Neural cell (in vitro differentiated cells): ENCODE measurements around the gene FOXP4.

ENCODE experiments used
- CTCF ChIP-seq: fragments of 450-650 bp; IDR thresholded peaks from 2 replicates; pipeline ENCODE4 v1.5.1; 2014; ENCODE audit warnings: antibody characterized with exemption, mild to moderate bottlenecking, moderate library complexity; ENCODE audit not compliant: poor library complexity, severe bottlenecking
- EP300 ChIP-seq: fragments of 450-650 bp; conservative IDR thresholded peaks from 2 replicates; pipeline ENCODE4 v1.6.1; 2014; ENCODE audit warnings: antibody characterized with exemption, mild to moderate bottlenecking, moderate library complexity; ENCODE audit not compliant: poor library complexity, severe bottlenecking
- POLR2AphosphoS5 ChIP-seq: IDR thresholded peaks from 2 replicates; pipeline ENCODE4 v1.6.1; 2012

- TF ChIP-seq EP300 = no peak
- TF ChIP-seq CTCF = no peak
- TF ChIP-seq POLR2AphosphoS5 = no peak
These were observed 50.6 kb downstream of the FOXP4 start for GRCh38 chr6:41596807-41597206.
